NK-92 treated with Interleukin-12 subunit alpha and Interleukin-12 subunit beta, amount 100 ng/mL, for 24 hours (cell line): ENCODE data around the gene ENO1.
"Not testable (repeated sequence)": the region's sequence is repeated elsewhere in the genome, so short reads cannot be mapped to it uniquely, and the experiment has no call there.

Source experiments
- DNase-seq: peaks from one replicate; lab custom pipeline; 2025; lab: John Stamatoyannopoulos, UW

The ENO1 gene

GRCh38 chr1:8896775-8897174 lies 18.3 kb upstream of the ENO1 start:
- DNase-seq: not testable (repeated sequence)

- no peak for DNase-seq
Observed at GRCh38 chr1:8892026-8892425, 13.5 kb upstream of the ENO1 start.

- DNase-seq: no peak
Observed at GRCh38 chr1:8891401-8891800, 12.9 kb upstream of the ENO1 start.

- no peak for DNase-seq
Observed at GRCh38 chr1:8889925-8890785, 11.7 kb upstream of the ENO1 start.

- DNase-seq: no peak
Observed at GRCh38 chr1:8889103-8889846, 10.8 kb upstream of the ENO1 start.

GRCh38 chr1:8886589-8886988 lies 8.1 kb upstream of the ENO1 start:
- no peak for DNase-seq

- DNase-seq: not testable (repeated sequence)
Observed at GRCh38 chr1:8886031-8886524, 7.6 kb upstream of the ENO1 start.

GRCh38 chr1:8884105-8884504 lies 5.6 kb upstream of the ENO1 start:
- not testable (repeated sequence) for DNase-seq

GRCh38 chr1:8883491-8883890 lies 5.0 kb upstream of the ENO1 start:
- no peak for DNase-seq

GRCh38 chr1:8879922-8880676 lies 1.6 kb upstream of the ENO1 start:
- peak; percentile 61 for DNase-seq

- DNase-seq: no peak
Observed at GRCh38 chr1:8879464-8879921, 1.0 kb upstream of the ENO1 start.

- peak; percentile 96 for DNase-seq
Observed at GRCh38 chr1:8878698-8879463, 395 bp upstream of the ENO1 start.

- no peak for DNase-seq
Observed at GRCh38 chr1:8876087-8876486, 2.4 kb downstream of the ENO1 start.

- DNase-seq: no peak
Observed at GRCh38 chr1:8875216-8875861, 3.1 kb downstream of the ENO1 start.

GRCh38 chr1:8874230-8875201 lies 4.0 kb downstream of the ENO1 start:
- DNase-seq: no peak

- DNase-seq: peak; percentile 81
Observed at GRCh38 chr1:8873506-8874229, 4.8 kb downstream of the ENO1 start.

- no peak for DNase-seq
Observed at GRCh38 chr1:8873001-8873400, 5.5 kb downstream of the ENO1 start.

- no peak for DNase-seq
Observed at GRCh38 chr1:8871965-8872399, 6.5 kb downstream of the ENO1 start.

- DNase-seq: no peak
Observed at GRCh38 chr1:8871539-8871935, 6.9 kb downstream of the ENO1 start.
